Astrocyte (in vitro differentiated cells and primary cell): ENCODE results near the gene KCNK10. TPM values are rescaled to one million over a fixed set of nuclear protein-coding genes. Genes with fewer than 3 reads are reported as not detected.

Experiments
- DNase-seq: peaks from one replicate; pipeline ENCODE4 v3.0.0-alpha.2; 2010; ENCODE audit warnings: low read depth
- FAIRE-seq: peaks from 2 replicates; lab custom pipeline; 2011; peaks lifted over from hg19 to GRCh38; lab: Jason Lieb, UNC
- H2AFZ ChIP-seq: 2 replicates; pipeline ENCODE4 v1.6.0; 2012; ENCODE audit warnings: low read depth, low read length, inconsistent platforms
- H3K27ac ChIP-seq: 2 replicates; pipeline ENCODE4 v1.5.1; 2011; ENCODE audit warnings: low read depth, low read length, inconsistent platforms
- H3K27me3 ChIP-seq: 2 replicates; pipeline ENCODE4 v1.6.0; 2011; ENCODE audit warnings: low read length, inconsistent platforms; ENCODE audit not compliant: insufficient read depth
- H3K36me3 ChIP-seq: 2 replicates; pipeline ENCODE4 v1.5.1; 2011; ENCODE audit warnings: low read length, inconsistent platforms; ENCODE audit not compliant: insufficient read depth
- H3K4me1 ChIP-seq: 2 replicates; pipeline ENCODE4 v1.5.1; 2011; ENCODE audit warnings: low read length, inconsistent platforms; ENCODE audit not compliant: insufficient read depth
- H3K4me2 ChIP-seq: 2 replicates; pipeline ENCODE4 v1.6.0; 2012; ENCODE audit warnings: low read length, inconsistent platforms
- H3K4me3 ChIP-seq: 2 replicates; pipeline ENCODE4 v1.5.1; 2011; ENCODE audit warnings: low read depth, mild to moderate bottlenecking, low read length, inconsistent platforms; ENCODE audit not compliant: insufficient read depth
- H3K79me2 ChIP-seq: 2 replicates; pipeline ENCODE4 v1.6.0; 2012; ENCODE audit warnings: mild to moderate bottlenecking, low read length, inconsistent platforms; ENCODE audit not compliant: insufficient read depth
- H3K9ac ChIP-seq: 2 replicates; pipeline ENCODE4 v1.6.0; 2012; ENCODE audit warnings: mild to moderate bottlenecking, low read length, inconsistent platforms
- H3K9me3 ChIP-seq: 2 replicates; pipeline ENCODE4 v1.5.1; 2012; ENCODE audit warnings: low read depth, mild to moderate bottlenecking, low read length, inconsistent platforms; ENCODE audit not compliant: insufficient read depth
- H4K20me1 ChIP-seq: 2 replicates; pipeline ENCODE4 v1.6.0; 2012; ENCODE audit warnings: low read length, inconsistent platforms; ENCODE audit not compliant: insufficient read depth
- H3K27ac Mint-ChIP-seq: one replicate; pipeline ENCODE4 v1.8.0; 2021; ENCODE audit warnings: mild to moderate bottlenecking, mixed read lengths; ENCODE audit not compliant: unreplicated experiment
- H3K27me3 Mint-ChIP-seq: one replicate; pipeline ENCODE4 v1.8.0; 2021; ENCODE audit warnings: low read depth, mixed read lengths; ENCODE audit not compliant: unreplicated experiment
- H3K36me3 Mint-ChIP-seq: one replicate; pipeline ENCODE4 v1.8.0; 2021; ENCODE audit warnings: low read depth, mixed read lengths; ENCODE audit not compliant: unreplicated experiment
- H3K4me1 Mint-ChIP-seq: one replicate; pipeline ENCODE4 v1.8.0; 2021; ENCODE audit warnings: low read depth, mixed read lengths; ENCODE audit not compliant: unreplicated experiment
- H3K4me3 Mint-ChIP-seq: one replicate; pipeline ENCODE4 v1.8.0; 2021; ENCODE audit warnings: mild to moderate bottlenecking, moderate library complexity, mixed read lengths; ENCODE audit not compliant: unreplicated experiment
- H3K9me3 Mint-ChIP-seq: one replicate; pipeline ENCODE4 v1.8.0; 2021; ENCODE audit warnings: mild to moderate bottlenecking, mixed read lengths; ENCODE audit not compliant: unreplicated experiment
- CTCF ChIP-seq: IDR thresholded peaks from 2 replicates; pipeline ENCODE4 v1.5.1; 2011; ENCODE audit warnings: low read depth, mild to moderate bottlenecking, inconsistent platforms, low read length, moderate library complexity; ENCODE audit not compliant: insufficient read depth
- EZH2 ChIP-seq: IDR thresholded peaks from 2 replicates; pipeline ENCODE4 v1.6.1; 2012; ENCODE audit warnings: mild to moderate bottlenecking, low read length, inconsistent platforms; ENCODE audit not compliant: insufficient read depth
- total RNA-seq: library from RNA; stranded (reverse); gene quantifications from 2 replicates; pipeline ENCODE4 v1.2.1, GENCODE V29; 2021

KCNK10 gene
- total RNA-seq, 1 donor from 2014 or later, result 0.14 TPM

DNA sequence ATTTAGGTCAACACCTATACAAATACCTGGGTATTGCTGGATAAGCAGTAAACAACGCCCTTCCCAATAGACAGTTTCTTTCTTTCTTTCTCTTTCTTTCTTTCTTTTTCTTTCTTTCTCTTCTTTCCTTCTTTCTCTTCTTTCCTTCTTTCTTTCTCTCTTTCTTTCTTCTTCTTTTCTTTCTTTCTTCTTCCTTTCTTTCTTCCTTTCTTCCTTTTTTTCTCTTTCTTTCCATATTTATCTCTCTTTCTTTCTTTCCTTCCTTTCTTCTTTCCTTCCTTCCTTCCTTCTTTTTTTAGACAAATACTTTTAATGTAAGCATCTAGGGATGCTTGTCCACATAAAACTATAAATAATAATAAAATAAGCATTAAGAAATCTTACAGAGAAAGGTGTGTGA is 123.2 kb downstream of the KCNK10 start:
- H3K36me3 ChIP-seq, result no peaks in the 10 kb centered on the region
- H2AFZ ChIP-seq, result no peak overlapping the region
- H3K79me2 ChIP-seq, result no peaks in the 10 kb centered on the region
- H3K9me3 ChIP-seq, result no peaks in the 10 kb centered on the region
- H3K4me1 Mint-ChIP-seq, result no peaks in the 10 kb centered on the region
- DNase-seq, result no peak
- no peak for FAIRE-seq
- H3K4me1 ChIP-seq, result no peaks in the 10 kb centered on the region
- no peak overlapping the region for H3K27ac ChIP-seq
- H3K4me2 ChIP-seq, result no peak overlapping the region
- H3K4me3 ChIP-seq, result no peak overlapping the region
- H3K9me3 Mint-ChIP-seq, result peaks cover 3% of the 10 kb centered on the region
- no peak overlapping the region for H3K9ac ChIP-seq
- no peak overlapping the region for H3K4me3 Mint-ChIP-seq
- no peak overlapping the region for H3K27ac Mint-ChIP-seq
- peaks cover 16% of the 10 kb centered on the region for H3K27me3 Mint-ChIP-seq
- H4K20me1 ChIP-seq, result no peaks in the 10 kb centered on the region
- TF ChIP-seq CTCF (no peak), EZH2 (no peak)
- no peaks in the 10 kb centered on the region for H3K36me3 Mint-ChIP-seq
- H3K27me3 ChIP-seq, result peaks cover 11% of the 10 kb centered on the region

DNA sequence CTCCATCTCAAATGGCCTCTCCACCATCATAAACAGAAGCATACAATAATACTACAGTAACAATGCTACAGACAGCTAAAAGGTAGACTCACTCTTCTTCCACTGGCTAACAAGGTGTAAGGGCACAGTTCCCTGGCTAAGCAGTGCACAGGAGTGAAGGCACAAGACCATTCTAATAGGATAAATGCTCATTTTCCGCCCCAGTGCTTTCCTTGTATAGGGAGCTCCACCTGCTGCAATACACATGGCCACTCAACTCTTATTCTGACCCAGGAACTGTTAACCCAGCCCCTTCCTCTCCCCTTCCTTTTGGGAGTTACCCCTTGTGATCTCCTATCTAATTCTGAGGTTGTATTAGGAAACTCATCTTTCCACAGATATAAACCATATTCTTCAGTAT is 124.6 kb downstream of the KCNK10 start:
- Histone ChIP-seq H3K27me3 (peaks cover 15% of the 10 kb centered on the region), H3K4me1 (no peaks in the 10 kb centered on the region), H2AFZ (no peak overlapping the region), H3K27ac (no peak overlapping the region), H3K36me3 (no peaks in the 10 kb centered on the region), H4K20me1 (no peaks in the 10 kb centered on the region), H3K4me2 (no peak overlapping the region), H3K9me3 (no peaks in the 10 kb centered on the region), H3K9ac (no peak overlapping the region), H3K4me3 (no peak overlapping the region), H3K79me2 (no peaks in the 10 kb centered on the region)
- Mint-ChIP-seq H3K36me3 (no peaks in the 10 kb centered on the region), H3K27me3 (peaks cover 13% of the 10 kb centered on the region), H3K4me1 (no peaks in the 10 kb centered on the region), H3K9me3 (no peaks in the 10 kb centered on the region), H3K4me3 (no peak overlapping the region), H3K27ac (no peak overlapping the region)
- DNase-seq (no peak), FAIRE-seq (no peak)
- TF ChIP-seq EZH2 (no peak), CTCF (no peak)

GRCh38 chr14:88196925-88197324 is 126.1 kb downstream of the KCNK10 start:
- H3K27ac ChIP-seq, result no peak overlapping the region
- H3K9me3 ChIP-seq, result no peaks in the 10 kb centered on the region
- FAIRE-seq (no peak), DNase-seq (no peak)
- no peaks in the 10 kb centered on the region for H3K36me3 ChIP-seq
- Mint-ChIP-seq H3K9me3 (no peaks in the 10 kb centered on the region), H3K4me3 (no peak overlapping the region), H3K27me3 (peaks cover 7% of the 10 kb centered on the region), H3K36me3 (no peaks in the 10 kb centered on the region), H3K4me1 (no peaks in the 10 kb centered on the region), H3K27ac (no peak overlapping the region)
- H4K20me1 ChIP-seq, result no peaks in the 10 kb centered on the region
- H2AFZ ChIP-seq, result no peak overlapping the region
- H3K79me2 ChIP-seq, result no peaks in the 10 kb centered on the region
- TF ChIP-seq CTCF (no peak), EZH2 (no peak)
- H3K9ac ChIP-seq, result no peak overlapping the region
- no peak overlapping the region for H3K4me3 ChIP-seq
- no peak overlapping the region for H3K4me2 ChIP-seq
- H3K27me3 ChIP-seq, result peaks cover 19% of the 10 kb centered on the region
- H3K4me1 ChIP-seq, result no peaks in the 10 kb centered on the region
